ENCODE data around the gene PDE1A.

DNA sequence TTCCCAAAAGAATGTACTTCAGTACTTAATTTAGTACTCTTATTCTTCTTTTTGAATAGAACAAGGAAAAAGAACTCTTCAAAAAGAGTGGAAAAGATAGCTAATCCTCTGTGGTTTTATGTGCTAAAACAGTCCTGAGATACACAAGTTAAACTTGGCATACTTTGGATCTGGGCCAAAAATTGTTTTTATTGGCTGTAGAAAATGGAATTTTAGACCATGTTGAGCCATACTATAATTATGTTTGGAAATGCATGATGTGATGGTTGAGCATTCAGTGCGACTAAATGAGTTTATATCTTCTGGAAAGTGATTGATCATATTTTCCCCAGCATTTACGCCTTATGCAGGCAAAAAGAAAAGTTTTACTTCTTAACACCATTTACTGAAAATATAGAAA lies 18.0 kb upstream of the PDE1A start:
- TF ChIP-seq FOSL2 (IDR thresholded peaks at IDR 0.05; ENCODE audit: borderline replicate concordance, low read depth): no peak
- TF ChIP-seq, protein P1, sequence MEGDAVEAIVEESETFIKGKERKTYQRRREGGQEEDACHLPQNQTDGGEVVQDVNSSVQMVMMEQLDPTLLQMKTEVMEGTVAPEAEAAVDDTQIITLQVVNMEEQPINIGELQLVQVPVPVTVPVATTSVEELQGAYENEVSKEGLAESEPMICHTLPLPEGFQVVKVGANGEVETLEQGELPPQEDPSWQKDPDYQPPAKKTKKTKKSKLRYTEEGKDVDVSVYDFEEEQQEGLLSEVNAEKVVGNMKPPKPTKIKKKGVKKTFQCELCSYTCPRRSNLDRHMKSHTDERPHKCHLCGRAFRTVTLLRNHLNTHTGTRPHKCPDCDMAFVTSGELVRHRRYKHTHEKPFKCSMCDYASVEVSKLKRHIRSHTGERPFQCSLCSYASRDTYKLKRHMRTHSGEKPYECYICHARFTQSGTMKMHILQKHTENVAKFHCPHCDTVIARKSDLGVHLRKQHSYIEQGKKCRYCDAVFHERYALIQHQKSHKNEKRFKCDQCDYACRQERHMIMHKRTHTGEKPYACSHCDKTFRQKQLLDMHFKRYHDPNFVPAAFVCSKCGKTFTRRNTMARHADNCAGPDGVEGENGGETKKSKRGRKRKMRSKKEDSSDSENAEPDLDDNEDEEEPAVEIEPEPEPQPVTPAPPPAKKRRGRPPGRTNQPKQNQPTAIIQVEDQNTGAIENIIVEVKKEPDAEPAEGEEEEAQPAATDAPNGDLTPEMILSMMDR (IDR thresholded peaks at IDR 0.05): no peak

Measured in SK-N-SH (cell line).